ENCODE measurements around the gene TAF11L14. TPM values are rescaled to one million over a fixed set of nuclear protein-coding genes. Genes with fewer than 3 reads are reported as not detected.
"Not testable (repeated sequence)": the region's sequence is repeated elsewhere in the genome, so short reads cannot be mapped to it uniquely, and the experiment has no call there.

Gene TAF11L14
- total and polyA plus RNA-seq, 2 of the 4 experiments (the other 2 are of a cell fraction), result not detected

- H2BK20ac ChIP-seq (ENCODE audit: low read depth, low read length); H3K27me3 ChIP-seq (ENCODE audit: control insufficient read depth, insufficient read depth, low read length); H3K18ac ChIP-seq (ENCODE audit: low read depth, low read length); H2AK9ac ChIP-seq (replicated peaks; ENCODE audit: low read depth, low read length, poor library complexity); H3K4me3 ChIP-seq (ENCODE audit: insufficient read depth, low read depth, low read length); POLR2A ChIA-PET (ENCODE audit: unreplicated experiment); H4K91ac ChIP-seq (ENCODE audit: insufficient read depth, low read depth, low read length); CTCF ChIA-PET; intact Hi-C loops (cut with micrococcal nuclease); H2BK15ac ChIP-seq (ENCODE audit: low read depth, low read length); H2BK120ac ChIP-seq (ENCODE audit: low read depth, low read length); H3K23ac ChIP-seq (ENCODE audit: low read depth, low read length); DNase-seq; H3K9me3 ChIP-seq (ENCODE audit: control insufficient read depth, insufficient read depth, low read length); H2AK5ac ChIP-seq (ENCODE audit: low read depth, low read length); H2AFZ ChIP-seq (replicated peaks; ENCODE audit: low read length, poor library complexity); in situ Hi-C loops (cut with MboI; ENCODE audit: low sequenced_read_pairs); H3K56ac ChIP-seq (ENCODE audit: extremely low read depth, insufficient read depth, low read length); H3K27ac ChIP-seq (ENCODE audit: insufficient read depth, low read length); ATAC-seq (ENCODE audit: low read depth); H3K9ac ChIP-seq (ENCODE audit: low read depth, low read length); H4K8ac ChIP-seq (ENCODE audit: low read depth in 2 of 2, low read length in 2 of 2); H4K20me1 ChIP-seq (ENCODE audit: insufficient read depth, low read length); H3K79me1 ChIP-seq (ENCODE audit: low read depth in 1 of 2, low read length in 2 of 2); H3K9me1 ChIP-seq (ENCODE audit: insufficient read depth, low read length); H3K4ac ChIP-seq (ENCODE audit: low read depth, low read length); H2BK5ac ChIP-seq (ENCODE audit: low read depth, low read length, poor library complexity, severe bottlenecking); H3K4me2 ChIP-seq (ENCODE audit: low read depth, low read length); H4K5ac ChIP-seq (ENCODE audit: low read depth, low read length); BruUV-seq (replicated peaks); H3K36me3 ChIP-seq (ENCODE audit: control insufficient read depth, insufficient read depth, low read length); H3K4me1 ChIP-seq (ENCODE audit: control insufficient read depth, insufficient read depth, low read length); H3K14ac ChIP-seq (replicated peaks; ENCODE audit: low read depth, low read length); dilution Hi-C loops (cut with HindIII; ENCODE audit: low sequenced_read_pairs, unreplicated experiment): not testable (repeated sequence)
- WGBS, 2 experiments (ENCODE audit: extremely low coverage in 2 of 2, insufficient read length in 1 of 2), result no CpG with 5 or more reads among the region's 12 CpGs
Observed at GRCh38 chr5:17631788-17632187, 2.5 kb upstream of the TAF11L14 start, which contains the start of gene TAF11L13. Gene TAF11L13 (plus strand): TSS chr5:17632088.

- H4K20me1 ChIP-seq (ENCODE audit: insufficient read depth, low read length); H2BK5ac ChIP-seq (ENCODE audit: low read depth, low read length, poor library complexity, severe bottlenecking): not testable (repeated sequence)
Observed at GRCh38 chr5:17649232-17649631, 15.0 kb downstream of the TAF11L14 start.

More at GRCh38 chr5:17649232-17649631, 15.0 kb downstream of the TAF11L14 start:
- H3K23ac ChIP-seq (ENCODE audit: low read depth, low read length); ATAC-seq (ENCODE audit: low read depth); CTCF ChIA-PET; dilution Hi-C loops (cut with HindIII; ENCODE audit: low sequenced_read_pairs, unreplicated experiment); H4K5ac ChIP-seq (ENCODE audit: low read depth, low read length); DNase-seq; H3K27ac ChIP-seq (ENCODE audit: insufficient read depth, low read length); in situ Hi-C loops (cut with MboI; ENCODE audit: low sequenced_read_pairs); H4K91ac ChIP-seq (ENCODE audit: insufficient read depth, low read depth, low read length); H3K4me1 ChIP-seq (ENCODE audit: control insufficient read depth, insufficient read depth, low read length); H2BK120ac ChIP-seq (ENCODE audit: low read depth, low read length); H2AK5ac ChIP-seq (ENCODE audit: low read depth, low read length); H3K79me1 ChIP-seq (ENCODE audit: low read depth in 1 of 2, low read length in 2 of 2); H3K9me3 ChIP-seq (ENCODE audit: control insufficient read depth, insufficient read depth, low read length); H3K14ac ChIP-seq (replicated peaks; ENCODE audit: low read depth, low read length); H3K9me1 ChIP-seq (ENCODE audit: insufficient read depth, low read length); H2AK9ac ChIP-seq (replicated peaks; ENCODE audit: low read depth, low read length, poor library complexity); H3K4me3 ChIP-seq (ENCODE audit: insufficient read depth, low read depth, low read length); H3K36me3 ChIP-seq (ENCODE audit: control insufficient read depth, insufficient read depth, low read length); H3K56ac ChIP-seq (ENCODE audit: extremely low read depth, insufficient read depth, low read length); H4K8ac ChIP-seq (ENCODE audit: low read depth in 2 of 2, low read length in 2 of 2); POLR2A ChIA-PET (ENCODE audit: unreplicated experiment); H3K4ac ChIP-seq (ENCODE audit: low read depth, low read length); H3K4me2 ChIP-seq (ENCODE audit: low read depth, low read length); H2AFZ ChIP-seq (replicated peaks; ENCODE audit: low read length, poor library complexity); H2BK15ac ChIP-seq (ENCODE audit: low read depth, low read length); H3K18ac ChIP-seq (ENCODE audit: low read depth, low read length); H3K9ac ChIP-seq (ENCODE audit: low read depth, low read length); BruUV-seq (replicated peaks); H3K27me3 ChIP-seq (ENCODE audit: control insufficient read depth, insufficient read depth, low read length); H2BK20ac ChIP-seq (ENCODE audit: low read depth, low read length): not testable (repeated sequence)
- 95% methylated on average over 4 of the region's 10 CpGs; no CpG with 5 or more reads in 1 of the 2 experiments for WGBS, 2 experiments (ENCODE audit: extremely low coverage in 2 of 2, insufficient read length in 1 of 2)
- intact Hi-C loops (cut with micrococcal nuclease), result loop anchor here (10.0 kb wide), 1 partner anchor 364 kb away; no protein-coding TSS in a partner anchor
